ENCODE results near the gene HOXB4.

GRCh38 chr17:48539177-48539576 is 39.0 kb downstream of the HOXB4 start:
- no peak for TF ChIP-seq CTCF (IDR thresholded peaks at IDR 0.05; ENCODE audit: low read length)
- no peak for TF ChIP-seq EZH2phosphoT487 (IDR thresholded peaks at IDR 0.05; ENCODE audit: low read length)
- no peak for TF ChIP-seq EZH2 (optimal IDR thresholded peaks at IDR 0.05; ENCODE audit: low read depth, low read length)

Data from MM.1S (cell line).